GM18873 (cell line): ENCODE data around the gene MYL4.

Experiments used
- ATAC-seq: cut with Tn5 transposase; IDR thresholded peaks from one replicate; pipeline ENCODE4 v1.9.1; 2021; ENCODE audit warnings: mild to moderate bottlenecking, moderate library complexity, moderate number of reproducible peaks; ENCODE audit not compliant: unreplicated experiment, low FRiP score

The MYL4 gene

DNA sequence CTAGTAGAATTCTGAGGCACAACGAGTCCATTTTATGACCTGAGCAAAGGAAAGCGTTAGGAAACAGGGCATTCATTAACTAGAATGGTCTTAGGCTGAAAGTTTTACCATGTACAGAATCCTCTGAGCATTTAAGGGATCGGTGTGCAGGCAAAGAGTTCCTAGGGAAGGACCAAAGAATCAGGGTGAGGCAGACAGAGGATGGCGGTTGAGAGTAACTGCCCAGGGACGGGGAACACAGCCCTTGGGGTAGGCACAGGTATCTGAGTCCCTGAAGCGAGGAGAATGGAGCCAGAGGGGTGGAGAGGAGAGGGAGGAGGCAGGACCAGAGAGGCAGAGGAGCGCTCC lies 30.4 kb downstream of the MYL4 start:
- ATAC-seq: no peak

DNA sequence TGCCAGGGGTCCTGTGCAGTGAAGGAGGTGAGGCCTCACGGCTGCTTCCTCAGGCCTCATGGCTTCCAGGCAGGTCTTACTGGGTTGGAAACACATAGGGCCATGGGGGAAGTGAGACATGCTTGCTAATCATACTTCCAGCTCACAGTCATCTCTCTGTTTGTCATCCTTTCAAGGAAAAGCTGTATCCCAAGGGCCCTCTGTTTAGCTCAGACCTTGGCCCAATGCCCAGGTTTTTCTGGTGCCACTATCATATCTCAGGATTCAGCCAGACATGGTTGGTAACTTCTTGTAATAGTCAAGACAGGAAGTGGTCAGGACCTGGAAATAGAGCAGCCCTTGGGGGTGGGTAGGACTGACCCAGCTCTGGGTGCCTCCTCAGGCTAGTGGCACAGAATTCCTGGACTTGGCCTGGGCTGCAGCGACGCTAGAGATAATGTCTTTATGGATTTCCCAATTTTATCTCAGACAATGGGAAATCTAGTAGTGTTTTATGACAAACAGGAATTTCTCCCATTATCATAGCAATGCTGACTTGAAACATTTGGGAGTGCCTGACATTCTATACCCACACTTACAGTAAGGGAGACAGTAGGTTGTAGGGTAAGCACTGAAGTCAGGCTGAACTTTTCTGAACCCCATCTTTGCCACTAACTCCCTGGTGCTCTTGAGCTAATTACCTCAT lies 31.0 kb downstream of the MYL4 start:
- ATAC-seq: no peak

DNA sequence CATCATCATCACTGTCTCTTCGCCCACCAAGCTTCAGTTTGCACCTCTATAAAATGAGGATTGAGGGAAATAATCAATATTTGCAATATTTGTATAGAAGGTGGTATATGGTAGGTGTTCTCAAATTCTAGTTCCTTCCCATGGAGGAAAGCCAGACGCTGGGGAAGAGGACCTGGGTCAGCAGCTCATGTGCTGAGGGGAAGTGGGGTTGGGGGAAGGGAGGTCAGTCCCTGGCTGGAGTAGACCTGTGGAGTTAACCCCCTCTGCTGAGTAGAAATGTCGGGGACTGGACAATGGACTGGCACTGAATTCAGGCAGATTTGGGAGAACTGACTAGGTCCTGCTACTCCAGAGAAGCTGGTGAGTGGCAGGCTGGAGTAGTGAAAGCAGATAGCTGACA lies 31.7 kb downstream of the MYL4 start:
- no peak for ATAC-seq

DNA sequence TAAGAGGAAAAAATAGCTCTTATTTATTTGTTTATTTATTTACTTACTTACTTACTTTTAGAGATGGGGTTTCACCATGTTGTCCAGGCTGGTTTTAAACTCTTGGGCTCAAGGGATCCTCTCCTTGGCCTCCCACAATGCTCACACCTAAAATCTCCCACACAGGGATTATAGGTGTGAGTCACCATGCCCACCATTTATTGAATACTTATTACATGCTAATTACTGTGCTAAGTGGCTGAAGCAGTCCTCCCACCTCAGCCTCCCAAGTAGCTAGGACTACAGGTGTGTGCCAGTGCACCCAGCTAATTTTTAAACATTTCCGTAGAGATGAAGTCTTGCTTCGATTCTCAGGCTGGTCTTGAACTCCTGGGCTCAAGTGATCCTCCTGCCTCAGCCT lies 33.5 kb downstream of the MYL4 start:
- ATAC-seq: no peak

DNA sequence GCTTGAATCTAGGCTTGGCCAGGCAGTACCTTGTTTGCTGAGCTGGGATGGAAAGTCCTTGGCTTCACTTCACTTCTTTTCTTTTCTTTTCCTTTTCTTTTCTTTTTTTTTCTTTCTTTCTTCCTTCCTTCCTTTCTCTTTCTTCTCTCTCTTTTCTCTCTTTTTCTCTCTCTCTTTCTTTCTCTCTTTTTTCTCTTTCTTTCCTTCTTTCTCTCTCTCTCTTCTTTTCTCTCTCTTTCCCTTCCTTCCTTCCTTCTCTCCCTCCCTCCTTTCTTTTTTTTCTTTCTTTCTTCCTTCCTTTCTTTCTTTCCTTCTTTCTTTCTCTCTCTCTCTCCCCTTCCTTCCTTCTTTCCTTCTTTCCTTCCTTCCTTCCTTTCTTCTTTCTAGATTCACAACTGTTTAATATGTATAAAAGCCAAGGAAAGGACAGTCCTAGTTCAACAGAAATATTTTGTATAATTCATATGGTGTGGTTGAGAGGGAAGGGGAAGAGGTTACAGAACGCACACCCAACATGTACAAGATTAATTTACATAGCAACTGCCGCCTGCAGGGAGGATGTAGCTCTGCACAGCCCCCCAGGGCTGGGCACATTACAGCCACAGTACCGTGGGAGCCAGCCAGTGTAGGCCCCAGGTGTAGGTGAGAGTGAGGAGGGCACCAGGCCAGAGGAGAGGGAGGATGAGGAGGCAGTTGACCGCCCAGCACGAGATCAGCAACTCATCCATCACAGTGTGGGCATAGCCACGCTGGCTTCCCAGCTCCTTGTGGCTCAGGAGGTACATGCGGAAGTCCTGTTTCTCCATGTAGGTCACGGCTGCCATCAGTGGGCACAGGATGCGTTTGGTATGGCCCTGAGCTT lies 34.8 kb downstream of the MYL4 start:
- ATAC-seq: no peak

DNA sequence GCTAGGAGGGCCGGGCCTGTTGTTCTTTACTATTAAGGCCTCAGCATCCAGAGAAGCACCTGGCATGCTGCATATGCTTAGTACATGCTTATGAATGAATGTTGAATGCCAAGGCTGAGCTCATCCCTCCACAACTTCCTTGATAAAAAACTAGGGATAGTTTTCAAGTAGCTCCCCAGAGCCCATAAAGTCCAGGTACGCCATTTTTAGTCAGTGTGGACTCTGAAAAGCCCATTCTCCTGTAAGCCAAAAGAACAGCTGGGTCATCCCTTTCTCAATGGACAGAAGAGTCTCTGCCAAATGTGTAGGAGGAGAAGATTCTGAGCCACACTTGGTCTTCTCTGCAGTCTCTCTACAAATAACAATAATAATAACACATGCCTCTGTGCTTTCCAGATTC lies 35.5 kb downstream of the MYL4 start:
- no peak for ATAC-seq

DNA sequence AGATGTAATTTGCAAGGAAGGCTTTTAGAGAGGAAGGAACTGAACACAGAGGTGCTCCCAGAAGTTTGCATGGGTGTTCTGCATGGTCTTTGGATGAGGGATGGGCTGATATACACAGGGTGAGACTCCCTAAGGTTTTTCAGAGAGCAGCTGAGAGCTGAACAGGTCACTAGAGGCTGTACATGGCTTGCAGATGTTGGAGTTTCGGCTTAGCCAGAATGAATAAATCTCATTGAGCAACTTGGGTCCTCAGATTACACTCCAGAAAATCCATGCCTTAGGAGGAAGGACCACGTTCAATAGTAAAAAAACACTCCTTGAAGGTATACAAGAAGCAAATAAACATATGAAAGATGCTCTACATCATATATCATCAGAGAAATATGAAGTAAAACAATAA lies 37.0 kb downstream of the MYL4 start:
- ATAC-seq: no peak

DNA sequence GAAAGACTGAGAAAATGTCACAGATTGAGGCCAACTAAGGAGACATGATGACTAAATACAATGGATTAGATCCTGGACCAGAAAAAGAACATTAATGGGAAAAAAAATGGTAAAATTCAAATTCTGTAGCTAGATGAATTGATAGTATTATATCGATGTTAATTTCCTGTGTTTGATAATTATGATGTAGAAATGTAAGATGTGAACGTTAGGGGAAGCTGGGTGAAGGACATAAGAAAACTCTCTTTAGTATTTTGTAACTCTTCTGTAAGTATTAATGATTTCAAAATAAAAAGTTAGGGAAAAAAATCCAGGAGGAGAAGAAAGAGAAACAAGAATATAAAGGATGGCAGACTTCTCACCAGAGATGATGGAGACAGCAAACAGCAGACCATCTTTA lies 41.7 kb downstream of the MYL4 start:
- no peak for ATAC-seq

DNA sequence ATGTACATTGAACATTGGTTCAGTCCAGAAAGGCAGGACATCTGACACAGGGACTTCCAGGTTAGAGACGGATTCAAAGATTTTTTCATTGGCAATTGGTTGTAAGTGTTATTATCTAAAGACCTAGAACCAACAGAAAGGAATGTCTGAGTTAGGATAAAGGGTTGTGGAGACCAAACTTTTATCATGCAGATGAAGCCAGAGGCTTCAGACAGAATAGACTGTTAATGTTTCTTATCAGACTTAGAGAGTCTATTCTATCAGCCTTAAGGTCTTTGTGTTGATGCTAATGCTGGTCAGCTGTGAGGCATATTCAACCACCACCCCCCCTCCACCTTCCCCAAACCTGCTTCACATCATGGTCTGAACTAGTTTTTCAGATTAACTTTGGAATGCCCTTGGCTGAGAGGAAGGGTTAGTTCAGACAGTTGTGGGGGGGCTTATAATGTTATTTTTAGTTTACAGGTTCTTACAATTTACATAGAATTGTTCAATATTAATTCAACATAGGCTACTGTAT lies 42.3 kb downstream of the MYL4 start:
- no peak for ATAC-seq

DNA sequence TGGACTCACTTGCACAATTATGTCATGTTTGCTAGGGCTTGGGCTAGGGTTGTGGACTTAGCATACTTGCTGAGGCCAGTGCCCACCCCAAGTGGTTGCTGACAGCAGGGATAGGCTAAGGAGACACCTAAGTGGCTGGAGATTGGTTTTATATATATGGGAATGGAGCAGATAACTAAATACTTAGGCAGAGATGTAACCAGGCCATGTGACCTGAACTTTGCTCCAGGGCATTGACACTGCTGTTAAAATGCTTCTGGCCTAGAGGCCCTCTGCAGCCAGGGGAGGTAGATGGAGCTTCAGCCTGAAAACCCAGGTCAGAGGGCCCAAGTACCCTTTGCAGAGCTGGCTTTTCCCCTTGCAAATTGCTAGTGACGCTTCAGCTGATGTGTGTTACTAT lies 43.1 kb downstream of the MYL4 start:
- no peak for ATAC-seq

DNA sequence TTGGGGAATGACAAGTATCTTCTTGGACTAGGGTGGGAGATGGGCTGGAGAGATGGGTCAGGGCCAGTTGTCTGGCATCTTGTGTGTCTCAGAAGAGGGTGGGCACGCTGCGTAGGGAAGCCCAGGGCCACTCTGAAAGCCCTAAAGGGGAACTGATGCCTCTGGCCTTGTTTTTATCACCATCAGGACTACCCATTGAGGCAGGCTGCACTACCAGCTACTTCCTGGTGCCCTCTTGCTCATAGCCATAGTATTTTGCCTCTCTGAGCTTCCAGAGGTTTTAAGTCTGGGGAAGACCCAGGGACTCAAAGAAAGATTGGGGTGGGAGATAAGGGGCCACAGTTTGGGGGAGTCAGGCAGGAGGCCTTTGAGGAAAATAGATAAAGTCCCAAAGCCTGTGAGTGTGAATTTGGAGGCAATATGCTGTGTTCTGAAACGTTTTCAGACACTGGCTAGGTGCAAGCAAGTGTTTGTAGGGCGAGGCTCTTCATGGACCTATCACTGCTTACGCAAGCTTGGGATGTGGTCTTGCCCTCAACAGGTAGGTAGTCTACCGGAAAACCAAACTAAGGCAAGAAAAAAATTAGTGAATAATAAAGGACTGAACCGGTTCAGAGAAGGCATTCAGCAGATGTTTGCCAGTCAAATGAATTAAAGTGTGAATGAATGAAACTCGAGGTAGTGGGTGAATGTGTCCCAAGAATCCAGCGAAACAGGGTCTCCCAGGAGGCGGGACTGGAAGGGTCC lies 43.8 kb downstream of the MYL4 start:
- ATAC-seq: no peak

DNA sequence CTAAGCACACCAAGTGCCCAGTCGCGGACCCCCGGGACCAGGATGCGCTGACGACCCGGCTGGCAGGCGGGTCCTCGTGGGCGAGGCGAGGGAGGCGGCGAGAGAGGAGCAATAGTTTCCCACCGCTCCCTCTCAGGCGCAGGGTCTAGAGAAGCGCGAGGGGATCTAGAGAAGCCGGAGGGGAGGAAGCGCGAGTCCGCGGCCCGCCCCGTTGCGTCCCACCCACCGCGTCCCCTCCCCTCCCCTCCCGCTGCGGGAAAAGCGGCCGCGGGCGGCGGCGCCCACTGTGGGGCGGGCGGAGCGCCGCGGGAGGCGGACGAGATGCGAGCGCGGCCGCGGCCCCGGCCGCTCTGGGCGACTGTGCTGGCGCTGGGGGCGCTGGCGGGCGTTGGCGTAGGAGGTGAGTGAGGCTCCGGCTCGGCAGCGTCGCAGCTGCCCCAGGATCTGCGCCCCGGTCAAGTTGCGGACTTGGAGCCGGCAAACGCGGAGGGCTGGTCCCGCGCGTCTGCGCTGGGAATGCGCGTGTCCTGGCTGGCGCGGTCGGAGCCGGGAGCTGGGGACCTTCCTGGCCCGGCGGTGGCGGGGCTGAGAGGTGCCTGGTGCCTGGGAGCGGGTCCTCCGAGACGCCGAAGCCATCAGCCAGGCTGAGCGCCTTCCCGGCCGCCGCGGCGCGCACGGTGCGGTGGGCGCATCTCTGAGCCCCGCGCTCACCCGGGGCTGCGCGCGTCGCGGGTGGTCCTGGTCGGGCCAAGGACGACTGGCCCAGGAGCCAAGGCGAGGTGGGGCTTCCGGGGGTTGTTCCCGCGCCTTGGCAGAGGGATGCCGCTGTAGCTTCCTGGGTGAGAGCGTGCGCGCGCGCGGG lies 44.6 kb downstream of the MYL4 start, which contains the start of gene ITGB3:
Gene ITGB3 (plus strand): TSS at position 287 of the 862 bp plus-strand sequence. CDS start 35 bp downstream, at position 322.
- peak; percentile 65 for ATAC-seq

DNA sequence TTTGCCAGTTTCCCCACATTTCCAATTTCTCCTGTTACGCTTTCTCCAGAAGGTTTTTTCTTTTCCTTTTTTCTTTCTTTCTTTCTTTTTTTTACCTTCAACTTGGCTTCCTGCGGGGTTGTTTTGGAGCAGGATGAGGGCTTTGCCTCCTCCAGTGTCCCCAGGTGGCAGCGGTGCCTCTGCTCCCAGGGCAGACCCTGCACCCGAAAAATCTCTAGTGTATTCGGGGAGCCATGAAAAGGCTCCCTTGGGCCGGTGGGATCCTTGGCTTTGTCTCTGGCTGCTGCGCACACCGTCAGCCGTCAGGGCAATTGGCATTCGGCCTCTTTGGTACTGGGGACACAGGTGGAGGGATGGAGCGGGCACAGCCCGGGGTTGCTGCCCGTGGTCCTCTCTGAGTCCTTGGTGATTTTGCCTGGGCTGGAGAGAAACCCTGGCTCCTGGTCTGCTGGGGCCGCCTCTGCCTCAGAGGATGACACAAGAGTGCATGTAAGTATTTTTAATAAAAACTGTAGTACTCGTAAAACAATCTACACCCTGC lies 45.3 kb downstream of the MYL4 start:
- no peak for ATAC-seq

DNA sequence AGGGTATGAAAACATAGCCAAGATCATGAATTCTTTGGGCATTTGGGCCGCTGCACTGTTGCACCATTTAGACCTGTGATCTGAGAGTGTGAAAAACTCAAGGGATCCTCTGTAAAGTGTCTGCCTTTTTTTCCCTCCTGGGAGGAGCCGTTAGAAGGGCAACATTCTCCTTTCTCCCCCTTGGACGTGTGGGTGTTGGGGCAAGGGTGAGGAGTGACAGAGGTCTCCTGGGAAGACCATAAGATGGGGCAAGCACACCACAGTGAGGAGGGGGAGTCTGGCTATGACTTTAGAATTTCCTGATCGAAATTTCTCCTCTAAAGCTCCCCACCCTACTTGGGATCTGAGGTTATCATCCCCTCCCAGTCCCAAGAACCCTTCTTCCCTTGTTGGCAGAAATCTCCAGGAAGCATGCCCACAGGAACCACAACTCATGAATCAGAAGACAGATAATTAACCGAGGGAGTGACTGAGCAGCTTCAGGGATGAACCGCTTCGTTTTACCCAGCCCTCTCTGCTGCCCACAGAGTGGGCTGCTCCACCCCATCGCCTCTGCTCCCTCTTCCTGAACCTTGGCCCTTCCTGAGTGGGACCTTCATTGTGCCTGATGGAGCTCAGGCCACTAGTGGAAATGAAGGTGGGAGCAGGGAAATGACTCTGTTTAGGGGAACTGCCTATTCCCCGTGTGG lies 48.6 kb downstream of the MYL4 start:
- no peak for ATAC-seq

DNA sequence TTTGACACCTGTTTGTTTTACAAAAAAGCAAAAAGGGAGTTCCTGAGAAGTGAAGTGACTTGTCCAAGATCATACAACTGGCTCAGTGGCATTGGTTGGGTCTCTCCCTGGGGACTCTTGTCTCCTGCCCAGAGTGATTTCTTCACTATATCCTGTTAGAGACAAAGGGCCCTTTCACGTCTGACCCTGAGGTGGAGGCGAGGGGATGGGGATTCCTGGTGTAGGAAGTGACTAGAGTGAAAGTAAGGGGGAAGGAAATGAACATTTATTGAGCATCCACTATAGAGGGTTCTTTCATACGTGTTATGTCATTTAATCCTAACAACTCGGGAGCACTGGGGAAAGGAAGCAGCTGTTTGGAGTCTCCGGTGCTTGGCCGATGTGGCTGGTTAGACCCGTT lies 53.4 kb downstream of the MYL4 start:
- ATAC-seq: no peak

DNA sequence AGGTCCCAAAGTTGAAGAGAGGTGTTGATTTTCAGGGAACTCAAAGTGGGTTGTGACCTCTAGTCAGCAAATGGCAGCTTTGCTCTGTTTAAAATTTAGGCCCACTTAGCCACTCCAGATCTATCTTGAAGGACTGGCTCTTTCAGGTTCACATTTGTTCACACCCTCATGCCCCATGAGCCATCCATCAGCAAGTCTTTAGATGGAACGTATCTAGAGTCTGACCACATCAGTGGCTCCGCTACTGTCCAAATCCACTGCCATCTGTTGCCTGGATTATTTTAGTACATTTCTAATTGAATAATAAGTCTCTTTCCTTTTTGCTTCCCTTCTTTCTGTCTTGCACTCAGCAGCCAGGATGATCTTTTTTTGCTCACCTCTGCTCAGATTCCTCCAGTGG lies 55.0 kb downstream of the MYL4 start:
- ATAC-seq: no peak

DNA sequence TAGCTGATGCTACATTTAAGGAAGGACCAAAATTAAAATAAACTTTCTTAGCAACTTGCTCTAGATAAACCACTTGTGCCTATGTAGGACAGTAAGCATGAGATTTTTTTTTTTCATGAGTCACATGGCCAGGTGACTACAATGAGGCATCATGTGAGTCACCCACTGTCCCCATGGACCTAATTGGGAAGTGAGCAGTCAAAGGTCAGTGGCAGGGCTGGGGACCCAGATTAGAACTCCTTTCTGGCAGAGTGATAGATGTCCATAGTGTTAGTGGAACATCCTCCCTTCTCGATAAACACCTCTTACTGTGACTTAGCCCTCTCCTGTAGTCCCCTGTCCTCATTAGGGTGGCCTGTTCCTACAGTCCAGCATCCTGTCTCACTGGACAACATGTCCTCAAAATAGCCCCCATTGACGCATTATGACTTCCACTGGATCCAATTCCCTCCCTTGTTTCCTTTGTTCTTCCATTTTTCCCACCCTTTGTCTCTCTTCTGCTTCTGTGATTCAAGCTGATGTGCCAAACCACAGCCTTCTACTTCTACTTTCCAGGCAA lies 56.9 kb downstream of the MYL4 start:
- ATAC-seq: no peak

DNA sequence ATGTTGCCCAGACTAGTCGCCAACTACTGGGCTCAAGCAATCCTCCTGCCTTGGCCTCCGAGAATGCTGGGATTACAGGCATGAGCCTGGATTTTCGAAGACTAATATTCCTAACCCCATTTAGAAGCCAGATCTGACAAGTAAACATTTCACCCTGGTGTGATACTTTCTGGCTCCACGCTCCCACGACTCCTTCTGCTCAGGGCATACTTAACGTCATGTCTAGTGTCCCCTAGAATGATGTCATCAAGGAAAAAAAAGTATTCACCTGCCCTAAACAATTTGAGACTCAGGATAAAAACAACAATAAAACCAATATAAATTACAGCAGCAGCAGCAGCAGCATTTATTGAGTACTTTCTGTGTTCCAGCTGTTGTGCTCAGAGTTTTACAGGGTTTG lies 57.6 kb downstream of the MYL4 start:
- no peak for ATAC-seq

DNA sequence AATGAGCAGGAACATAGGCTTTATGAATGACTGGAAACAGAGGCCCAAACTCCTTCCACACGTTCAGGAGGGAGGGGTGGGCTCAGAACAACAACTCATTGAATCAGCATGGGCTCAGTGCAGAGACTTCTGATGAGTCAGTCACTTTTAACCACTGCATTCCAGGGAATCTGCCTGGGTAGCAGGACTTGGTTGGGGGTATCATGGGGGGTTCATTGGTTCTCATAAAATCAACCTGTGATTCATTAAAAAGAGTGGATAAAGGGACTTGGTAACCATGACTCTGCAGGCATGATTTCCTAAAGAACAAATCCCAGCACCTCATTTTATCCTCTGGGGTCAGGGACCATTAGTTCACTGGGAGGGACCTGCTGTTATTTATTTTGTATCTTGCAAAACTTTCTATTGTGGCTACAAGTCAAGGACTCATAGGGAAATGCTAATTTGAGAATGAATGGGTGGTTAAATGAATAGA lies 58.2 kb downstream of the MYL4 start:
- ATAC-seq: no peak
